ENCODE measurements around the gene GORASP1.

DNA sequence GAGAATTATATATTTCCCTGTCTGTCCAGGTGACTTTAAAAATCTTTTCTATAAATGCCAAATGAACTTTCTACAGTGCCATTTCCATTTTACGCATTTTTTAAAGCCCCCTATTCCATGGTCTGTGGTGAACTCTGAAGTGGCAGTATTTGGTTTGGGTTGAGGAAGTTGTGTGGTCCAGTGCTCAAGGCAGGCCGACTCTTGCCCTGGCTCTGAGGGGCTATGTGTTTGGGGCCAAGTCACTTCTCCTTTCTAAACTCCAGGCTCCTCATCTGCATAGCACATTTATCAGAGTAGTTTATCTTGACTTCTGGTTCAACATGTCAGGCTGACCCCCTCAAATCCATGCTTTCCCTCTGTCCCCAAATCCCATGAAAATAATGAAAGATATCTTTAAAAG lies 14.2 kb upstream of the GORASP1 start:
- TF ChIP-seq, protein P1, sequence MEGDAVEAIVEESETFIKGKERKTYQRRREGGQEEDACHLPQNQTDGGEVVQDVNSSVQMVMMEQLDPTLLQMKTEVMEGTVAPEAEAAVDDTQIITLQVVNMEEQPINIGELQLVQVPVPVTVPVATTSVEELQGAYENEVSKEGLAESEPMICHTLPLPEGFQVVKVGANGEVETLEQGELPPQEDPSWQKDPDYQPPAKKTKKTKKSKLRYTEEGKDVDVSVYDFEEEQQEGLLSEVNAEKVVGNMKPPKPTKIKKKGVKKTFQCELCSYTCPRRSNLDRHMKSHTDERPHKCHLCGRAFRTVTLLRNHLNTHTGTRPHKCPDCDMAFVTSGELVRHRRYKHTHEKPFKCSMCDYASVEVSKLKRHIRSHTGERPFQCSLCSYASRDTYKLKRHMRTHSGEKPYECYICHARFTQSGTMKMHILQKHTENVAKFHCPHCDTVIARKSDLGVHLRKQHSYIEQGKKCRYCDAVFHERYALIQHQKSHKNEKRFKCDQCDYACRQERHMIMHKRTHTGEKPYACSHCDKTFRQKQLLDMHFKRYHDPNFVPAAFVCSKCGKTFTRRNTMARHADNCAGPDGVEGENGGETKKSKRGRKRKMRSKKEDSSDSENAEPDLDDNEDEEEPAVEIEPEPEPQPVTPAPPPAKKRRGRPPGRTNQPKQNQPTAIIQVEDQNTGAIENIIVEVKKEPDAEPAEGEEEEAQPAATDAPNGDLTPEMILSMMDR (IDR thresholded peaks at IDR 0.05; ENCODE audit: insufficient read depth, low read depth, low read length) = no peak
- no peak for TF ChIP-seq EZH2 (IDR thresholded peaks at IDR 0.05; ENCODE audit: insufficient read depth, low read length)

All from astrocyte (in vitro differentiated cells and primary cell).